Lung microvascular endothelial cell (primary cell): Measurements from ENCODE around the gene CAPN9. TPM values are rescaled to one million over a fixed set of nuclear protein-coding genes. Genes with fewer than 3 reads are reported as not detected.

ENCODE experiments used
- DNase-seq, 2 donors: peaks; one replicate each; pipeline versions ENCODE4 v3.0.0 to v3.0.0-alpha.2; 2010; ENCODE audit warnings: low read depth in 2 of 2
- total RNA-seq: library from RNA; depleted of rRNA; stranded (reverse); fragments of >200 nt; gene quantifications from 2 replicates; pipeline ENCODE4 v1.2.1, GENCODE V29; 2014

Gene CAPN9
- total RNA-seq, 1 donor from 2014 or later, result not detected

DNA sequence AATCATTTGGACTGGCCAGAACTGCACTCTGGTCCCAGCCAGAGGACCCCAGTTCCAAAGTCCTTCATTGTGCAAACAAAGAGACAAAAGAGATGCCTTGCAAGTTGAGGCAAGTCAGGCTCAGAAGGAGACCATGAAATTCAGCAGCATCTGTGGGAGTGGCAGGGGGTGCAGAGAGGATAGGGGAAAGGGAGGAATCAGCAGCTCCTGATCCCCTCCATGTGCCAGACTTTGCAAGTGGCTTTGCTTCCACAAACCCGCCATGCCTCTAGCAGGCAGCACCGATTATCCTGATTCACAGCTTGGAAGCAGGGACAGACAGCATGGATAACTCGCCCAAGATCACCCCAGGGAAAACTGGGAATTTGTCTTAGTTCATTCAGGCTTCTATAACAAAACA lies 2.1 kb upstream of the CAPN9 start:
- DNase-seq, result no peak

DNA sequence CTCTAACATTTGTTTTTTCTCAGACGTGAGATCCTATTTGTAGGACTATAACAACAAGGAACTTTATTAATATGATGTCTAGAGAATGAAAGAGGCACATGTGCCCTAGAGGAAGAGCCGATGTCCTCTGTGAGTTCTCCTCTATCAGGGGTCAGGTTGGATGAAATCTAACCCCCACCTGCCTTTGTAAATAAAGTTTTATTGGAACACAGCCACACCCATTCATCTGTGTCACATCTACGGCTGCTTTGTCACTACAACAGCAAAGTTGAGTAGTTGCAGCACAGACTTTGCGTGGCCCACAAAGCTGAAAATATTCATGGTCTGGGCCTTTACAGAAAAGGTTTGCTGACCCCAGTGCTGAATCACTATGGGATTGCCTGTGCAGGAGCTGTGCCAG lies 571 bp upstream of the CAPN9 start:
- DNase-seq, result no peak

DNA sequence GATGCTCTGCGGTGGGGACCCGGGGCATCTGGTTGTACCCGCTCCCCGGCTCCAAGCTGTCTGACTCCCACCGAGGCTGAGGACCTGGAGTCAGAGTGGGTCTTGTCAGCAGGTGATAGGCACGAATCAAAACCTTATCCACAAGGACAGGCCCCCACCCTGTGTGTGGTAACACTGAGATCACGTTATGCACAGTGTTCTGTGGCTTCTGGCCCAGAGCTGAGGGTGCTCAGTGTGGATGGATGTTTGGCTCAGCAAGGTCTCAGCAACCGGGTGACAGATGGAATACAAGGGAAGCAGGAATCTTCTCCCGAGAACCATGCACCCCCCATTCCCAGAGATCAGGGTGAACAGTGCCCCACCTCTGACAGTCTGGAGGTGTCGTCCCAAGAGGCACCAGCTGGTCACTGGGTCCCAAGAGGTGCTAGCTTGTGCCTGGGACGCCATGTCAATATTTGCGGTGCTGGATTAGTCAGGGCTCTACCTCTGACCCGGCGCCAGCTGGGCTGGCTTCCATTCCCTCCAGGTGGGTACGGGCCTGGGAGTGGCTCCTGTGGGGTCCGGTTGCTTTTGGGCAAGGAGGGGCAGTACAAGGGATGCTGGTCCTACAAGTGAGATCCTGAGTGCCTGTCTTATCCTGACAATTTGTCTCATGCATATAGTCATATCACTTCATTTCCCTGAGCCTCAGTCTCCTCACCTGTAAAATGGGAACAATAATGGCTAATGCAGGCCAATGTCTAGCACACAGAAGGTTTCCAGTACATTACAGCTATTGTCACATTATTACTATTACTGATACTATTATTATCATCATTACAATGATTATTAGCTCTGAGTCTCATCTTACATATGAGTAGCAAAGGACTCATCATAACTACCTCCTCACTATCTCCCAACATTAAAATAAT lies 957 bp downstream of the CAPN9 start:
- no peak for DNase-seq

DNA sequence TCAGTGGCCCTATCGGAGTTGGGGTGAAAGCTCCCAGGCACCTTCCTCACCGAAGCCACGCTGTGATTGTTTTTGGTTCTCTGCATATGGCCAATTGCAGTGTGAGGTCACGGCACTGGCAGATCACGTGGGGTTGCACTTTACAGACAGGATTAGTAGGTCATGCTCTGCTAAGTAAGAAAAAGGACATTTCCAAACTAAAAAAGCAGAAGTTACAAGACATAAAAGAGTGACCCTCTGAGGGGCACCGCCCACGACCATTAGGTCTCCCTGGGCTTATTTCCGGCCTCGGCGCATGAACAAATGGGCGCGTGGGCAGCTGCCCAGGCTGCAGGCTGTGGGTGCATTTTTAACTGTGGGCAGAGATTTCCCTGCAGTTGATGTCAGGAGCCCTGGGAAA lies 2.0 kb downstream of the CAPN9 start:
- no peak for DNase-seq

DNA sequence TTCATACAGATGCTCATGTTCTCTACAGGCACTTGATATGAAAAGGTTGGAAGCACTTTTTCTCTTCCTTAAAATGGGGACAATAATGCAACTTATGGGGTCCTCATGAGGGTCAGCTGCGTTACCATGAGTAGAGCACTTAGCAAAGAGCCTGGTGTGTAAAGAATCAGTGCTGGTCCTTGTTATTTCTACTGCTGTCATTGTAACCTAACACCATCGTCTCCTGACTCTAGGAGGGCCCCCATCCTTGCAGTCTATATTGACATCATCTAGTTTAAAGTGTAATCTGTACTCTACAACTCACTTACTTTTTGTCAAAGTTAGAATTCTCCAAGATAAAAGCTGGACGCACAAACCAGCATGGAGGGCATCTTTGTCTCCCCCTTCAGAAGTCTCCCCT lies 2.4 kb downstream of the CAPN9 start:
- no peak for DNase-seq

DNA sequence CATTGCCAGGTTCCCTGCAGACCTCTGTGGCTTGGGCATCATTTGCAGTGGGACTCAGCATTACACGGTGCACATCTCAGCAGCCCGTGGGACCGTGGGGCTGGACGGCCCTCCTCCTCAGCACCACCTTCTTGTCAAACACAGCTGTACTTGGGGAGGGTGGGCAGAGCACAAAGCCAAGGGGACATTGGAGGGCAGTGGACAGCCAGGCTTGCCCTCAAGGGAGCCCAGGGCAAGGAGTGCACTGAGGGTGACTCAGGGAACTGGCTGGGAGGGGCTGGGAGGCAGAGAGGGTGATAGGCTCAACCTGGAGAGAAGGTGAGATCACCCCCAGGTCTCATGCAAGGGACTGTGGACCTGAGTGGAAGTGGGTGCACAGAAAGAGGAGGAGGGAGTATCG lies 3.4 kb downstream of the CAPN9 start:
- no peak for DNase-seq

DNA sequence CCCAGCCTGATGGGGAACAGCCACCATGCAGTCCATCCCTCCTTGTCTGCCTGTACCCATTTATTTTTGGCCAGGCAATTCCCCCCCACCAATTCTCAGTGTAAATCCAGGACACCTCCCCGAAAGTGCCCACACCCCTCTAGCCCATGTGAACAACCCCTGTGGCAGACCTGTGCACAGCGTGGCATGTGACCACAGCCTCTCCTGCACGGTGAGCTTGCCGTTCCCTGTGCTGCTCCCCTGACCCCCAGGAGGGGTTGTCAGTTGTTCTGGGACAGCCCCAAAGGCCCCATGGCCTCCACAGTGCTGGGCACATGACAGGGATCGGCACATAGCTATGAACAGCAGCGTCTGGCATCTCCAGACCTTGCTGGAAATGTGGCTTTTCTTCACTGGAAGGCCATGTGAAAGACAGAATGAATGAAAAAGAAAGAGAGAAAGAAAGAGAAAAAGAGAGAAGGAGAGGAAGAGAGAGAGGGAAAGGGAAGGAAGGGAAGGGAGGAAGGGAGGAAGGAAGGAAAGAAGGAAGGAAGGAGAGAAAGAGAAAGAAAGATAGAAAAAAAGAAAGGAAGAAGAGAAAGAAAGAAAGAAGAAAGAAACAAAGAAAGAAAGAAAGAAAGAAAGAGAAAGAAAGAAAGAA lies 3.9 kb downstream of the CAPN9 start:
- no peak for DNase-seq

DNA sequence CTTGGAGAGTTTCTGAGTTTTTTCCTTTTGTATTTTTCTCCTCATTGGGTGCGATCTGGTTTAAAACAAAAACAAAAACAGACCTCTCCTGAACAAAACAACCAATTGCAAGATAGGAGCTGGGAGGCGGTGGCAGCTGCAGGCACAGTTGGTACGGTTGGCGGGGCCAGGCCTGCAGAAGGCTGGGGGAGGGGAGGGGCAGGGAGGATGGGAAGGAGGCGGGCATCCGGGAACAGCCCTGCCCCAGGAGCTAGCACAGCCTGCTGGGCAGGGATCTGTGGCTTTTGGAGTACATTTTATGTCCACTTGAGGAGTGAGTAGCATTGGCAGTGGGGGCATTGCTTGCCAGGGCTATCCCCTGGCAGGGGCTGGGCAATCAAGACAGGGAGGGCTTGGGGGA lies 5.2 kb downstream of the CAPN9 start:
- DNase-seq, result no peak

DNA sequence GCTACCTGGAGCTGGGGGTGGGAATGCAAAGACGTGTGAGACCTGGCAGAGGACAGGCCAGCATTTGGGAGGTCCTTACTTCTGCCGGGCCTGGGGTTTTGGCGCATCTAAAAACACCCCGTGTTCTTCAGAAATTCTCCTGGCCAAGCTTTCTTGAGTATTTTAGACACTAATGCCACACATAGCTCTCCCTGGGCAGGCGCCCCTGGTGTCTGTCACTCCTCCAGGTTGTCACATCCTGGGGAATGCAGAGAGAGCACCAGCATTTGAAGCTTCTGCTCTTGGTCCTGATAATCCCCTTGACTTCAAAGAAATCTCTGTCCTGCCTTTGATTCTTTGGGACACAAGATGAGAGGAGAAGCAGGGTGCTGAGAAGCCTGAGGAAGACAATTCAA lies 6.0 kb downstream of the CAPN9 start:
- DNase-seq, result no peak

DNA sequence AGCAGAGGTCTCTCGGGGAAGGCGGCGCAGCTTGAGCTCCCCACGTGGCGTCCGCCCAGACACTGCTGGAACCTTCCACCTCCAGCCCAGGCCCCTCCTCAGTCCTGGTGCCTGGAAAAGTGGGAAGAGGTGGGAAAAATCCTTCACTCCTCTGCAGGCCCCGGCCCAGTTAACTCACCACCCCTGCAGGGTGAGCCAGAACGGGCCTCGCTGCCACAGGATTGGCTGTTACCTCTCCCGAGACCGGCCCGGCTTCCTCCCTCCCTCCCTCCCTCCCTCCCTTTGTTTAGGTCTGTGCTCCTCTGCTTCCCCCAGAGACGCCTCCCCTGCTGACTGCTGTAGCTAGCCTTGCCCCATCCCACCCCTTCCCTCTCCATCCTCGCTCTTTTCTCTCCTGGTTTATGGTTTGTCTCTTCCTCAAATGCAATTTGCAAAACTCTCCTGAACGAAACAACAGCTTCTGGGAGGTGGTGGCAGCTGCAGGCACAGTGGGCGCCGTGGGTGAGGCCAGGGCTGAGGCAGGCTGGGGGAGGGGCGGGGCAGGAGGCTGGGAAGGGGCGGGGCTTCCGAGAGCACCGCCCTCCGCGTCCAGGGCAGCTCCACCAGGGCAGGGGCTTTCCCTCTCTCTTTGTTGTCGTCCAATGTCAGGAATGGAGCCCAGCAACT lies 6.5 kb downstream of the CAPN9 start:
- DNase-seq, result peak; percentile 25 to 75

DNA sequence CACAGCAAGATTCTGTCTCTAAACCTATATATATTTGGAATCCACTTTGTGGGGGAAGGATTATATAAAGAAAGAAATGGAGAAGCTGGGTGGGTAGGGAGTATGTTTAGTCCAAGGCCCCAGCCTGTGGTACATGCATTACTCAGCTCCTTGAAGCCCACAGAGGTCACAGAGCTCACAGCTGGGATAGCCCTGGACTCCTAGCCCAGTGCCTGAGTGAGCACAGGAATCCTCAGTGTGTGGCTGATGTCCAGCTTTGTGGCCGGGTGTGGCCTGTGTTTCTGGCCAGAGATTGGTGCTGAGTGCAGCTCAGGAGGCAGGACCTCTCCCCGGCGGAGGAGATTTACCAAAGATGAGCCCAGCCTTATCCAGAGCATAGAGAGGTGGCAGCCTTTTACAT lies 7.6 kb downstream of the CAPN9 start:
- DNase-seq, result no peak

DNA sequence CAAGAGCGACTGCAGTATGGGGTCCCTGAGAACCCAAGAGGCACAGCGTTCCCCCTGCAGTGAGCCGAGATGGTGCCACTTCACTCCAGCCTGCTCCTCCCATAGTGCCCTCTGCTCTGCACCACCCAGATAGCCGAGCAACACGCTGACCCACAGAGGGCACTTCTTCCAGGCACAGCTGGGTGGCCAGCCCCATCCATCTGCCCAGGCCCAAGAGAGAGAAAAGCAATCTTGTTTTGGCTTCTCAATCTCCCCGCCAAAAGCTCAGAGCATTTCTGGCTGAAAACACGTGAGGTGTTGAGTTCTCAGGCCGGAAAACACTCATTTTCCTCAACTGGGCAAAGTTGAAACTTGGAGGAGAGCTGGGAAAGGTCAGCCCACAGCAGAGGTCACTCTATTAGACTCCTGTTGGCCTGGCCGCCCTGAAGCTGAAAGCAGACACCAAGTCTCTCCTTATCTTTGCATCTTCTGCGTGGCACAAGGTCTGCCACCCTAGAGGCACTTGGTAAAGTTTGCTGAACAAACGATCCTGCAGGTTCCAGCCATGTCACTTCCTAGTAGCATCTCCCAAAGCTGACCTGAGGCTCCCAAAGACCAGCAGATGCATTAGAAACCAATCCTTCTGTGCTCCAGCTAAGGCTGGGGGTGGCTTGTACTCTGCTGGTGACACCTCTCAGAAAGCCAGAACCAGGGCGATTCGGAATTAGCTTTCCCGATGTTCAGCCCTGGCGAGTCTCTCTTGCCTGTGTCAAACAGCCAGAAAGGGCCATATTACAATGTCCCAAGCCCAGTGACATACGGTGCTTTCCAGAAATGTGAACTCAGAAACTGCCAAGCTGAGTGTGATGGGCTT lies 10.9 kb downstream of the CAPN9 start:
- no peak for DNase-seq

DNA sequence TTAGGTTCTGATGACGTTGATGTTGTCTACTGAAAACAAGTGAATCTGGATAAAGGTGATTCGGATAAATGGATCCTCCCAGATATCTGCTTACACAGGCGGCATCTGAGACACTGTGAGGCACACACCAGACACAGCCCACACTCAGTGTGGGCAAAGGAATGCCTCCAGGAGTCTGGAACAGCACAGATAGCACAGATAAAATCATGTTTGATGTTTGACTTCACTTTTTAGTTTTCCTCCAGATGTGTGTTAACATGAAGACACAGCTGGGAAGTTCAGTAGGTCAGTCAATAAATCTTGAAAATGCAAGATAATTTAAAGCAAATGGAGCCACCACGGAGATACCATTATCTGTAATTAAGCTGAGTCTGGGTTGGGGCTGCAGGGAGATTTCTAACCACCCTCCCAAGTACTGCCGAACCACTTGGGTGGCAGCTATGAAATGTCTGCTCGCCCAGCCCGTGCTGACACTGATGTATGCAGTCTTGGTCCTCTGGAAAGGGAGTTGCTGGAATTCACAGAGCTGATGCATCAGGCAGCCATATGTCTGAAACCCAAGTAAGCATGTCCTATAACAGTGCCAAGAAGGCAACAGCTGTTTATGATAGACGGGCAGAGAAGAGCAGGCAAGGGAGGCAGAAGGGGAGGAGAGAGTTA lies 11.7 kb downstream of the CAPN9 start:
- DNase-seq, result no peak

DNA sequence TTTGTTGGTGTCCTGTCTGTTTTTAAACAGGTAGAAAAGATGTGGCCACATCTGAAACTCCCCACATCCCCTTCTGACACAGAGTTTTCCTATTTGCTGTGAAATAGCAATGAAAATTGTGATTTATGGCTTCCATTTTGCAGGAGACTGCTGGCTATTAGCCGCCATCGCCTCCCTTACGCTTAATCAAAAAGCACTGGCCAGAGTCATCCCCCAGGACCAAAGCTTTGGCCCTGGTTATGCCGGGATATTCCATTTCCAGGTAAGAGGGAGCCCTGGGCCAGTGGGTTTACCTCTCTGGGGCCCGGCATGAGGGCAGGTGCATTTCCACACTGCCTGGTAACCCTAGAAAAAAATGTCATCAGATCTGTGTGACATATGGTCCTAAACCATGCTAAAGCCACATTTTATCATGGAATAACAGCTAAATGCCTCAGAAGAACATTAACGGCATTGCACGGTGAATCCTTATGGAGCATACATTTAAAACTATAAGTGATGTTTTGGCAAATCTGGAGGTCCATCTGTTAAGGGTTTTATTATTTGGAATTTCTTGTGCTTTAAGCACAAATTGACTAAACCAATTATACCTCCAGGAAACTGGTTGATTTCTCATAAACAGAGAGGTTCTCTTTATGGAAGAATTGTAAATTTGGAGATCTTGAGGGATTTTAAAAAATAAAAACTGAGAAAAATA lies 12.3 kb downstream of the CAPN9 start:
- DNase-seq, result no peak

DNA sequence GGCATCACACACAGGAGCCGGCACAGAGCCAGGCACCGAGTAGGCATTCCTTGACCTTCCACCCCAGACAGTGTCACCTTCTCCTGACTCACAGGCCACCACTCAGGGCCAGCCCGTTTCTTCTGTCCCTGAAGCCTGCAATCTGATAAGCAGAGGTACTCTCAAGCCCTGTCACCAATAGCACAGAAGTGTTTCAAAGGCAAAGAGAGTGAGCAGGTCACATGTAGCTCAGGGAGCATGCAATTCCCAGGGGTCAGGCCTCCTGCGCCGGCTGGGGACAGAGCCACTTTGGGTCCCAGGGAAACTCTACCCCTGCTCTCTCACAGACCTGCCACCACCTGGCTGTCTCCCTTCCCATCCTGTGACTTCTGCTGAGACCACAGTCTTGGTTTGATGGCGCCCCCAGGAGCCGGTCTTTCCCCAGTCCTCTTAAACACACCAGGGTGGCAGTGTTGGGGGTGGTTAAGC lies 13.2 kb downstream of the CAPN9 start:
- no peak for DNase-seq

DNA sequence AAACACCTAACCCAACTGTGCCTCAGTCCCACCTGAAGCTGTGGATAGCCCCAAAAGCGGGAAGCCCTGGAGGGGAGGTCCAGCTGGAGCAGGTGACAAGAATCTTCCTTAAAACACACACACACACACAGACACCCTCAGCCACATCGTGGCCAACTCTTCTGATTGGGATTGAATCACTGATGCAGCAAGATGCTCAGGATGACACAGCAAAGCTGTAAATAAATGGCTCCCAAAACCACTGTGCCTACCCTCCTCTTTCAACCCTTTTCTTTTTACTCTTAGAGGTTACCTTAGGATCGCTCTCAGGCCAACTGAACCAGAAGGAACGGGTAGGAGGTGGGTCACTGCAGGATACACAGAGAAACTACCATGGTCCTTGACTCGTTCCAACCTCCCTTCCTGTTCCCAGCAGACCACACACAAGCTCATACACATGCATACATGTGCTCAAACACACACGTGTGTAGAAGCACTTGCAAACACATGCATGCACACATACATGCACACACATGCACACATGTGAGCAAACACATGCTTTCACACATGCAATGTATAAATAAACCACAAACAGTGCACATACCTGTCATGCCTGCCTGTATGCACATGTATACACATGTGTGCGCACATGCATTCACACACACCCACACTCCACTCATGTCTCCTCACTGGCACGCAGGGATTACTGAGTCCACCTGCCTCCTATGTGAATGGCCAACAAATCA lies 14.4 kb downstream of the CAPN9 start:
- no peak for DNase-seq

DNA sequence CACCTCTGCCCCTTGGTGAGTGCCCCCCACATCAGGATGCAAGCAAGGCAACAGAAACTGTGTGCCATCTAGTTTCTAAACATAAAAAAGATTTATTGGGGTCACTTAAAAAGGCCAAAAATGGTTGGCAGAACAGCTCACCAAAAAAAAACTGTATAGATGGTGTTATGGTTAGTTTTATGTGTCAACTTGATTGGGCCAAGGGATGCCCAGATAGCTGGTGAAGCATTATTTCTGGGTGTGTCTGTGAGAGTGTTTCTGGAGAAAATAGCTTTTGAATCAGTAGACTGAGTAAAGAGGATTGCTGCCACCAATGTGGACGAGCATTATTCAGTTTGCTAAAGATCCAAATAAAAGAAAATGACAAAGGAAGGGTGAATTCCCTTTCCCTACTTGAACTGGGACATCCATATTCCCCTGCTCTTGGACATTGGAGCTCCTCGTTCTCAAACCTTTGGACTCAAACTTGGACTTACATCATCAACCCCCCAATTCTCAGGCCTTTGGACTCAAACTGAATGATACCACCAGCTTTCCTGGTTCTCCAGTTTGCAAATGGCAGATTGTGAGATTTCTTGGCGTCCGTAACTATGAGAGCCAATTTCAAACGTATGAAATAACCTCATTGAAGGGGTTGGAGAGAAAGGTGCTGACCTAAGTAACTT lies 16.9 kb downstream of the CAPN9 start:
- no peak for DNase-seq

DNA sequence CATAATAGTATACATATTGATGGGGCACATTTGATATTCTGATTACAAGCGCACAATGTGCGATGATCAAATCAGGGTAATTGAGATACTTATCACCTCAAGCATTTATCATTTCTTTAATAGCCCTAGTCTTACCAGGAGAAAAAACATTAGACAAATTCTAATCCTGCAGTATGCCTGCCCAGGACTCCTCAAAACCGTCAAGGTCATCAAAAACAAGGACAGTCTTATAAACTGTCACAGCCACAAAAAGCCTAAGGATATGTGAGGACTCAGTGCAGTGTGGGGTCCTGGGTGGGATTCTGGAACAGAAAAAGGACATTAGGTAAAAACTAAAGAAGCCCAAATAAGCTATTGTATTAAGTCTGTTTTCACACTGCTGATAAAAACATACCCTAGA lies 19.1 kb downstream of the CAPN9 start:
- DNase-seq, result no peak
